ENCODE results near the gene S100G.

S100G gene

DNA sequence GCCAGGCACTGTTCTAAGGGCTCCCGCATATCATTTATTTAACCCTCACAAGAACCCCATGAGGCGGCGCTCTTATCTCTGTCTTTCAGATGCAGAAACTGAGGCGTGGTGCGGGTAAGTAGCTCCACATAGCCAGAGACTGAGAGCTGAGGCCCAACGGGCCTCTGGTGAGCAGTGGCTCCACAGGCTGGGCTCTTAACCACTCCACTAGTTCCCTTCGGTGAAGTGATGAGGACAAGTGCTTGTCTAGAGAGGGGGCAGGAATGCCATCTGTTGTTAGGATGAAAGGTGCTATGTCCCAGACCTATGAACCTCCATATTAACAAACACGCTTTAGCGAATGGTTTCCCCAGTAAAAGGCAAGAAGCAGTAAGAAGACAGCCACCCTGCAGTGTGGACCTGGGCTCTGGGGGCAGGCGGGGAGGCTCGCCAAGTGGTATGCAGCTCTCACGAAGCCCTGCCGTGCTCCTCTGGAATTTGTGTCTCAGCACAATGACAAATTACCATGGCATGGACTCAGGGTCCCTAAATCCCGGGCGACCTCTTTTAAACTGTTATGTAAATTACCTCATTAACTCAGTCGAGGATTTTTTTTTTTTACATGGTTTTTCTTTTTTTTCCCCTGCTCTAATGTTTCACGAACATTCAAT is 20.9 kb upstream of the S100G start:
- DNase-seq (ENCODE audit: extremely low spot score): no peak
- no peak for TF ChIP-seq ELF4 (IDR thresholded peaks at IDR 0.05)
- no peak for TF ChIP-seq ARNT (IDR thresholded peaks at IDR 0.05)
- TF ChIP-seq FOXA1 (IDR thresholded peaks at IDR 0.05): no peak
- TF ChIP-seq SUZ12 (IDR thresholded peaks at IDR 0.05): no peak
- no peak for TF ChIP-seq ZNF384 (IDR thresholded peaks at IDR 0.05)
- TF ChIP-seq, protein P1, sequence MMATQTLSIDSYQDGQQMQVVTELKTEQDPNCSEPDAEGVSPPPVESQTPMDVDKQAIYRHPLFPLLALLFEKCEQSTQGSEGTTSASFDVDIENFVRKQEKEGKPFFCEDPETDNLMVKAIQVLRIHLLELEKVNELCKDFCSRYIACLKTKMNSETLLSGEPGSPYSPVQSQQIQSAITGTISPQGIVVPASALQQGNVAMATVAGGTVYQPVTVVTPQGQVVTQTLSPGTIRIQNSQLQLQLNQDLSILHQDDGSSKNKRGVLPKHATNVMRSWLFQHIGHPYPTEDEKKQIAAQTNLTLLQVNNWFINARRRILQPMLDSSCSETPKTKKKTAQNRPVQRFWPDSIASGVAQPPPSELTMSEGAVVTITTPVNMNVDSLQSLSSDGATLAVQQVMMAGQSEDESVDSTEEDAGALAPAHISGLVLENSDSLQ (IDR thresholded peaks at IDR 0.05): no peak
- no peak for TF ChIP-seq TARDBP (IDR thresholded peaks at IDR 0.05)
- TF ChIP-seq BHLHE40 (IDR thresholded peaks at IDR 0.05; ENCODE audit: borderline replicate concordance): no peak
- TF ChIP-seq FOXK2 (IDR thresholded peaks at IDR 0.05): no peak
- no peak for TF ChIP-seq L3MBTL2 (conservative IDR thresholded peaks at IDR 0.05)
- ChIA-PET CTCF (no interaction called here), POLR2A (no interaction called here)

DNA sequence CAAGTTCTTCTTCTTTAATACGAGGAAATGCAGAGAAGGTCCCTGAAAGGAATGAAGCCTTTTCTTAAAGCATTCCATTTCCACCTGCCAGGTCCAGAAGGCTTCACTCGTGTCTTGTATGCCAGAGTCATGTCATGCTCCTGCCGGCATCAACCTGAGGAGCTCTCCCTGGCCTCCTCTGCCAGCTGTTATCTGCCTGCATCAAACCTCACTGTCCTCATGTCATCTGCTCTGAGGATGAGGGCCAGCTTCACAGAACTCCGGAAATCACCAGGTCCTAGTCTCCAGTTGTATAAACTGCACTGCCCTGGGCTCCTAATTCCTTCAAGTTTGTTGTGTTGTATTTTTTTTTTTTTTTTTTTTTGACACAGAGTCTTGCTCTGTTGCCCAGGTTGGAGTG is 20.0 kb upstream of the S100G start:
- no peak for DNase-seq (ENCODE audit: extremely low spot score)
- CTCF ChIA-PET: no interaction called here

DNA sequence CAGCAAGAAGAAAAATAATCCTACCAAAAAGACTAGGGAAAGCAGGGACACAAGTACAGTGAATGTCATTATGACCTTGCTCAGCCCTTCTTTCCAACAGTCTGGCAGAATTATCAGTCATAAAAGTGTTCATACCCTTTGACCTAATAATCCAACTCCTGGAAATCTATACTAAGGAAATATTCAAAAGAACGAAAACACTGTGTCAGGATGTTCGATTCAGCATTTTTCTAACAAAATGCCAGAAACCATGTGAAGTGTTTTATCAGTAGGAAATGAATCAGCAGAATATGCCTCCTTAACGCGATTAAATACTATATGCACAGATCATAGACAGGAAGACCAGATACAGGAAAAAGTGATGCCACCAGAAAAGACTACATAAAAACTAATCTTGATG is 16.2 kb upstream of the S100G start:
- POLR2A ChIA-PET: no interaction called here
- CTCF ChIA-PET: no interaction called here
- TF ChIP-seq SP1 (IDR thresholded peaks at IDR 0.05): no peak
- TF ChIP-seq ZNF384 (IDR thresholded peaks at IDR 0.05): no peak
- no peak for TF ChIP-seq TARDBP (IDR thresholded peaks at IDR 0.05)
- no peak for TF ChIP-seq NFRKB (IDR thresholded peaks at IDR 0.05)
- TF ChIP-seq L3MBTL2 (conservative IDR thresholded peaks at IDR 0.05): no peak
- no peak for TF ChIP-seq FOXM1 (IDR thresholded peaks at IDR 0.05; ENCODE audit: borderline replicate concordance)
- TF ChIP-seq FOXK2 (IDR thresholded peaks at IDR 0.05): no peak
- TF ChIP-seq CTBP1 (IDR thresholded peaks at IDR 0.05; ENCODE audit: borderline replicate concordance): no peak
- TF ChIP-seq ELF4 (IDR thresholded peaks at IDR 0.05): no peak
- TF ChIP-seq BHLHE40 (IDR thresholded peaks at IDR 0.05; ENCODE audit: borderline replicate concordance): no peak
- TF ChIP-seq, protein P1 (IDR thresholded peaks at IDR 0.05): no peak
- no peak for TF ChIP-seq ARNT (IDR thresholded peaks at IDR 0.05)
- no peak for DNase-seq (ENCODE audit: extremely low spot score)

More for the DNA sequence above, 20.0 kb upstream of the S100G start:
- TF ChIP-seq LEF1 (IDR thresholded peaks at IDR 0.05; ENCODE audit: borderline replicate concordance): no peak
- no peak for TF ChIP-seq L3MBTL2 (conservative IDR thresholded peaks at IDR 0.05)
- TF ChIP-seq TARDBP (IDR thresholded peaks at IDR 0.05): no peak
- TF ChIP-seq FOXK2 (IDR thresholded peaks at IDR 0.05): no peak
- TF ChIP-seq SUZ12 (IDR thresholded peaks at IDR 0.05): no peak
- POLR2A ChIA-PET: no interaction called here

DNA sequence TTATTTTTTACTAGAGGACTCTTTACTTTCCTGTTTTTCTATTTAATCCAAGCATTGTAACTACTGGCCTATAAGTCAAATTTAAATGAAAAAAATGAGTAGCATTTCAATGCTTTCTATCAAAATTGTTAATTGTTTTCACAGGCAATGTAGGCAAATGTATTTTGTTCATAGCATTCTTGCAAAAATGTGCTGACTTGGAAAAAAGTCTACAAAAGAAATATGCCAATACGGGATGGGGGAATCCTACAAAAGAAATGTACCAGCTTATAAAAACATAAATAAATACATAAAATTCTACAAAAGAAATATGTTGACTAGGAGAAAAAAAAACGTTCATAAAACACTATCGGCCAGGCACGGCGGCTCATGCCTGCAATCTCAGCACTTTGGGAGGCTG is 14.9 kb upstream of the S100G start:
- TF ChIP-seq ZNF384 (IDR thresholded peaks at IDR 0.05): no peak
- TF ChIP-seq, protein P1 (IDR thresholded peaks at IDR 0.05): no peak
- TF ChIP-seq NFRKB (IDR thresholded peaks at IDR 0.05): no peak
- TF ChIP-seq SP1 (IDR thresholded peaks at IDR 0.05): no peak
- TF ChIP-seq ELF4 (IDR thresholded peaks at IDR 0.05): no peak
- no peak for TF ChIP-seq FOXM1 (IDR thresholded peaks at IDR 0.05; ENCODE audit: borderline replicate concordance)
- TF ChIP-seq BHLHE40 (IDR thresholded peaks at IDR 0.05; ENCODE audit: borderline replicate concordance): no peak
- no peak for TF ChIP-seq TARDBP (IDR thresholded peaks at IDR 0.05)
- no peak for TF ChIP-seq CTBP1 (IDR thresholded peaks at IDR 0.05; ENCODE audit: borderline replicate concordance)
- no peak for TF ChIP-seq ARNT (IDR thresholded peaks at IDR 0.05)
- no peak for TF ChIP-seq LEF1 (IDR thresholded peaks at IDR 0.05; ENCODE audit: borderline replicate concordance)
- no peak for TF ChIP-seq HDGF (IDR thresholded peaks at IDR 0.05; ENCODE audit: borderline replicate concordance)
- TF ChIP-seq L3MBTL2 (conservative IDR thresholded peaks at IDR 0.05): no peak
- no peak for TF ChIP-seq FOXA1 (IDR thresholded peaks at IDR 0.05)
- TF ChIP-seq SUZ12 (IDR thresholded peaks at IDR 0.05): no peak
- TF ChIP-seq FOXK2 (IDR thresholded peaks at IDR 0.05): no peak
- POLR2A ChIA-PET: no interaction called here
- CTCF ChIA-PET: no interaction called here
- DNase-seq (ENCODE audit: extremely low spot score): no peak

DNA sequence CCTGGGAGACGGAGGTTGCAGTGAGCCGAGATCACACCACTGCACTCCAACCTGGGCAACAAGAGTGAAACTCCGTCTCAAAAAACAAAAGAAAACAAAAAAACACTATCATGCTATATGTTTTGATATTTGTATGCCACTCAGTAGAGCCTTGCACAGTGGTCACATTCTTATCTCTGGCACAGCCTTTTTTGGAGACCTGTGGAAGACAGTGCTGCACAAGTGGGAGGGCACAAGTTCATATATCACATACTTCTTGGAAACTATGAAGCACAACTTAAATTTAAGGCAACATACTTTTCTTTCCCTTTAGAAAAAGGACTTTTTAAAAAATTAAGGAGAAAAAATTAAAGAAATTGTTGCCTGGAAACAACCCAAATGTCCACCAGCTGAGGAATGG is 14.4 kb upstream of the S100G start:
- DNase-seq (ENCODE audit: extremely low spot score): no peak
- TF ChIP-seq SUZ12 (IDR thresholded peaks at IDR 0.05): no peak
- TF ChIP-seq FOXM1 (IDR thresholded peaks at IDR 0.05; ENCODE audit: borderline replicate concordance): no peak
- no peak for TF ChIP-seq NFRKB (IDR thresholded peaks at IDR 0.05)
- TF ChIP-seq L3MBTL2 (conservative IDR thresholded peaks at IDR 0.05): no peak
- no peak for TF ChIP-seq TARDBP (IDR thresholded peaks at IDR 0.05)
- TF ChIP-seq, protein P1 (IDR thresholded peaks at IDR 0.05): no peak
- ChIA-PET CTCF (no interaction called here), POLR2A (no interaction called here)

DNA sequence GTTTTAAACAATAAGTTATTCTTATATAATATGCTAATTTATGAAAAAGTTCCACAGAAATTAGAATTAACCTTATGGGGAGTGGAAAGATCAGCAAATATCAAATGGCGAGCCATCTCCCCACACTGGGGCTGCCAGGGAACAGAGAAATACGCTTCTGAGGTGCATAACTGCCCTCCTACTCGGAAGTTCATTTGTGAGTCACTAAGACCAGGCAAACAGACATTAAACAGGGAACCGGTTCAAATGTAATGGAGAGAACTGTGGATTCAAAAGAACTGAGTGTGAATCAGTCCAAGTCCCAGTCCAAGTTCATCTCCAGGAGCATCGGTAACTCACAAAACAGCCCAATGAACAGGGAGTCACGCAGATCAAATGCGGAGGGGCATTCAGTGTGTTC is 11.4 kb upstream of the S100G start:
- TF ChIP-seq TARDBP (IDR thresholded peaks at IDR 0.05) (no peak), SUZ12 (IDR thresholded peaks at IDR 0.05) (no peak), ELF4 (IDR thresholded peaks at IDR 0.05) (no peak), ZNF384 (IDR thresholded peaks at IDR 0.05) (no peak), L3MBTL2 (conservative IDR thresholded peaks at IDR 0.05) (no peak), SP1 (IDR thresholded peaks at IDR 0.05) (no peak), FOXM1 (IDR thresholded peaks at IDR 0.05; ENCODE audit: borderline replicate concordance) (no peak), NFRKB (IDR thresholded peaks at IDR 0.05) (no peak), BHLHE40 (IDR thresholded peaks at IDR 0.05; ENCODE audit: borderline replicate concordance) (no peak), FOXK2 (IDR thresholded peaks at IDR 0.05) (no peak), HDGF (IDR thresholded peaks at IDR 0.05; ENCODE audit: borderline replicate concordance) (no peak), LEF1 (IDR thresholded peaks at IDR 0.05; ENCODE audit: borderline replicate concordance) (no peak), ARNT (IDR thresholded peaks at IDR 0.05) (no peak), FOXA1 (IDR thresholded peaks at IDR 0.05) (no peak), CTBP1 (IDR thresholded peaks at IDR 0.05; ENCODE audit: borderline replicate concordance) (no peak)
- TF ChIP-seq, protein P1 (IDR thresholded peaks at IDR 0.05): no peak
- no peak for DNase-seq (ENCODE audit: extremely low spot score)
- ChIA-PET POLR2A (no interaction called here), CTCF (no interaction called here)

All from HEK293T (cell line).